Hepatocyte (in vitro differentiated cells): ENCODE data around the gene TMEM242.

Experiments
- CTCF ChIP-seq: fragments of 200-600 bp; sonication (generic); IDR thresholded peaks from 2 replicates; pipeline ENCODE4 v1.5.1; 2016; ENCODE audit warnings: antibody characterized with exemption, mild to moderate bottlenecking; ENCODE audit not compliant: poor library complexity
- EZH2 ChIP-seq: fragments of 200-600 bp; sonication (generic); IDR thresholded peaks from 2 replicates; pipeline ENCODE4 v1.6.1; 2016; ENCODE audit warnings: antibody characterized with exemption, mild to moderate bottlenecking, borderline replicate concordance
- EZH2phosphoT487 ChIP-seq: fragments of 200-600 bp; sonication (generic); IDR thresholded peaks from one replicate; pipeline ENCODE4 v1.6.1; 2018; ENCODE audit warnings: antibody characterized with exemption, mild to moderate bottlenecking, low read depth, moderate library complexity; ENCODE audit not compliant: unreplicated experiment, severe bottlenecking

- TF ChIP-seq CTCF (no peak), EZH2 (no peak), EZH2phosphoT487 (no peak)
These were observed 68.8 kb downstream of the TMEM242 start for GRCh38 chr6:157254538-157254937.
